Measurements from ENCODE around the gene MAPK10. TPM values are rescaled to one million over a fixed set of nuclear protein-coding genes. Genes with fewer than 3 reads are reported as not detected.

The MAPK10 gene
- total and polyA plus RNA-seq, 2 donors (not counting 3 experiments of a cell fraction or from before 2014, with no cell fraction given): 0.17 TPM; not detected in 1

- dilution Hi-C loops (cut with MboI; ENCODE audit: extremely low pct_ligation_motif_present, low sequenced_read_pairs) (no loop called here), intact Hi-C loops (cut with micrococcal nuclease) (no loop called here)
These were observed 26.3 kb upstream of the MAPK10 start for GRCh38 chr4:86386201-86386600.

More at GRCh38 chr4:86386201-86386600, 26.3 kb upstream of the MAPK10 start:
- H3K4me3 ChIP-seq (replicated peaks in 1 of 3; ENCODE audit: insufficient read depth in 1 of 3, low read depth in 1 of 3, low read length in 3 of 3): no peak overlapping the region
- H2AFZ ChIP-seq (ENCODE audit: low read depth, low read length): no peak overlapping the region
- no peaks in the 10 kb centered on the region for H3K9me1 ChIP-seq (replicated peaks; ENCODE audit: control insufficient read depth, extremely low read depth, insufficient read depth, low read length)
- TF ChIP-seq EZH2 (IDR thresholded peaks at IDR 0.05; ENCODE audit: borderline replicate concordance, low read depth, low read length, severe bottlenecking): no peak
- no peak for TF ChIP-seq GATA2 (IDR thresholded peaks at IDR 0.05; ENCODE audit: insufficient read depth, insufficient read length, low read depth, low read length)
- TF ChIP-seq JUN (IDR thresholded peaks at IDR 0.05; ENCODE audit: borderline replicate concordance, insufficient read depth, insufficient read length, low read depth): no peak
- TF ChIP-seq CTCF (IDR thresholded peaks at IDR 0.05; ENCODE audit: extremely low read depth in 1 of 2, insufficient read depth in 1 of 2, low read depth in 1 of 2, low read length in 2 of 2): no peak
- no peak for TF ChIP-seq POLR2AphosphoS5 (IDR thresholded peaks at IDR 0.05; ENCODE audit: insufficient read depth, low read depth, low read length)
- TF ChIP-seq POLR2A (IDR thresholded peaks at IDR 0.05; ENCODE audit: low read depth, low read length): no peak
- no peak for TF ChIP-seq MAX (IDR thresholded peaks at IDR 0.05; ENCODE audit: insufficient read depth, insufficient read length)
- TF ChIP-seq FOS (IDR thresholded peaks at IDR 0.05; ENCODE audit: borderline replicate concordance, insufficient read depth, low read length): no peak
- TF ChIP-seq MYC (IDR thresholded peaks at IDR 0.05; ENCODE audit: low read depth, low read length): no peak
- FAIRE-seq (no peak), DNase-seq (ENCODE audit: low read depth, low spot score) (no peak)
- no peak overlapping the region for H3K27ac ChIP-seq (ENCODE audit: insufficient read depth, low read depth, low read length)
- ChIA-PET POLR2A (no interaction called here), CTCF (no interaction called here)
- H3K4me1 ChIP-seq (ENCODE audit: control insufficient read depth, extremely low read depth, insufficient read depth, low read length): no peaks in the 10 kb centered on the region
- no peaks in the 10 kb centered on the region for H3K36me3 ChIP-seq (ENCODE audit: control insufficient read depth in 2 of 2, extremely low read depth in 1 of 2, insufficient read depth in 2 of 2, low read length in 2 of 2)
- peaks cover 0 to 3% of the 10 kb centered on the region in 2 experiments for H3K27me3 ChIP-seq (ENCODE audit: control insufficient read depth in 2 of 2, insufficient read depth in 2 of 2, low read length in 2 of 2)
- H3K4me2 ChIP-seq (ENCODE audit: insufficient read depth, low read length): no peak overlapping the region
- BruUV-seq (replicated peaks): no TSS peak
- H4K20me1 ChIP-seq (replicated peaks; ENCODE audit: control insufficient read depth, extremely low read depth, insufficient read depth, low read length): no peaks in the 10 kb centered on the region
- no peaks in the 10 kb centered on the region for H3K9me3 ChIP-seq (replicated peaks; ENCODE audit: control insufficient read depth, insufficient read depth, low read length)
- no peak overlapping the region for H3K9ac ChIP-seq (replicated peaks; ENCODE audit: extremely low read depth, insufficient read depth, low read length)
- no peaks in the 10 kb centered on the region for H3K79me2 ChIP-seq (ENCODE audit: control insufficient read depth, insufficient read depth, low read length)

Measured in endothelial cell of umbilical vein (primary cell).